Heart left ventricle (tissue), 16 donors: Measurements from ENCODE around the gene CTLA4. TPM values are rescaled to one million over a fixed set of nuclear protein-coding genes. Genes with fewer than 3 reads are reported as not detected.

ENCODE experiments used
- ATAC-seq, 4 donors: fragments of 200-7000 bp; cut with Tn5 transposase; one replicate each; pipeline ENCODE4 v1.9.1; 2020 to 2022; ENCODE audit warnings: moderate library complexity in 4 of 4, mild to moderate bottlenecking in 3 of 4, moderate number of reproducible peaks in 1 of 4
- DNase-seq, 5 donors: peaks; one replicate each; pipeline ENCODE4 v3.0.0-alpha.2; 2020
- H3K27ac ChIP-seq, 12 donors: fragments of 200-600 bp; sonication (generic) in 4 of 12; one replicate each; pipeline versions ENCODE4 v1.5.0 to v1.8.0; 2016 to 2022; ENCODE audit warnings: mild to moderate bottlenecking in 2 of 12
- H3K27me3 ChIP-seq, 9 donors: fragments of 200-600 bp; sonication (generic) in 2 of 9; one replicate each; pipeline versions ENCODE4 v1.5.1 to v1.8.0; 2016 to 2022; ENCODE audit warnings: mild to moderate bottlenecking in 3 of 9
- H3K36me3 ChIP-seq, 9 donors: fragments of 200-600 bp; sonication (generic) in 2 of 9; one replicate each; pipeline versions ENCODE4 v1.5.0 to v1.8.0; 2018 to 2022; ENCODE audit warnings: mild to moderate bottlenecking in 2 of 9
- H3K4me1 ChIP-seq, 12 donors: fragments of 200-600 bp; sonication (generic) in 4 of 12; one replicate each; pipeline versions ENCODE4 v1.5.0 to v1.8.0; 2016 to 2022; ENCODE audit warnings: mild to moderate bottlenecking in 3 of 12
- H3K4me3 ChIP-seq, 12 donors: fragments of 200-600 bp; sonication (generic) in 4 of 12; one replicate each; pipeline versions ENCODE4 v1.5.0 to v1.8.0; 2017 to 2022; ENCODE audit warnings: mild to moderate bottlenecking in 9 of 12, moderate library complexity in 4 of 12
- H3K9me3 ChIP-seq, 12 donors: fragments of 200-600 bp; sonication (generic) in 4 of 12; one replicate each; pipeline versions ENCODE4 v1.5.0 to v1.8.0; 2016 to 2022; ENCODE audit warnings: mild to moderate bottlenecking in 1 of 12
- POLR2A ChIP-seq, 2 donors: fragments of 450-650 bp; IDR thresholded peaks; one replicate each; pipeline ENCODE4 v1.6.1; 2017; ENCODE audit warnings: antibody characterized with exemption in 2 of 2, mild to moderate bottlenecking in 2 of 2, moderate library complexity in 2 of 2
- WGBS, 4 donors: extraction: QIAGEN DNeasy Blood & Tissue Kit in 2 of 4; methylation state at CpG; one replicate each; pipeline versions ENCODE4 v1.1.5 to v1.1.7; 2013 to 2018; 5-methylcytosine and 5-hydroxymethylcytosine counted together
- intact Hi-C, 10 donors: fragments of 100-400 bp; cut with DNase I; formaldehyde crosslinking; loops; one replicate each; pipeline versions ENCODE4 v1.11.1 to v1.14.2; 2022
- polyA plus RNA-seq, 2 donors: library from polyadenylated mRNA; stranded (reverse); fragments of 200-250 nt; gene quantifications; one replicate each; pipeline ENCODE4 v1.2.3, GENCODE V29; 2013
- total RNA-seq, 9 donors: library from RNA; depleted of rRNA in 2 of 9; stranded (reverse); fragments of >200 nt in 2 of 9; fragmentation: NEBNext Ultra II Directional in 3 of 9; extraction: Animal tissue kit (Norgen Biotek cat#: 25700) in 3 of 9; gene quantifications; one replicate each; pipeline versions ENCODE4 v1.1.0 to v1.2.4, GENCODE V29; 2016 to 2023
- TF ChIP-seq, protein P1 (sequence below), 12 donors: fragments of 200-600 bp; sonication (generic) in 4 of 12; IDR thresholded peaks; one replicate each; pipeline versions ENCODE4 v1.5.0 to v1.8.0; 2018 to 2022; ENCODE audit warnings: antibody characterized with exemption in 12 of 12, mild to moderate bottlenecking in 5 of 12
- donor health status: ischemic (EF 13 %, LVEDD 7.1; RV severe dilation, severe dysfunction).
- donor health status: healthy with polysubstance abuse.
- donor health status: DM: no; HTN: yes; CAD: no.
- donor health status: DM: no; HTN: no; CAD: no.
- donor health status: ischemic (EF 25% LVEDD 6.9; RV normal size, moderate dysfunction).
- donor health status: ischemic (EF 25% LVEDD 5.7; RV mildly dilated, moderate dysfunction).
- donor health status: healthy.
- donor health status: DM: yes; HTN: yes; CAD: no.
- donor health status: ischemic (EF 35%, LVEDD 5.7; RV mildly dilated, moderate dysfunction).
- donor health status: nonischemic (EF 11% LVEDD 7.7; RV severe dilation, severe dysfunction).
- donor health status: DM: yes; HTN: yes; CAD: no.
- donor health status: PGD.
- donor health status: ischemic (EF 29% LVEDD 5.4; RV normal size, mild dysfunction).
- donor health status: nonischemic (EF 23%, LVEDD 6.1; RV moderate dilation, normal function).

Gene CTLA4
- total and polyA plus RNA-seq, 11 donors = 0.27 to 1.3 (median 0.39) TPM; not detected in 7

DNA sequence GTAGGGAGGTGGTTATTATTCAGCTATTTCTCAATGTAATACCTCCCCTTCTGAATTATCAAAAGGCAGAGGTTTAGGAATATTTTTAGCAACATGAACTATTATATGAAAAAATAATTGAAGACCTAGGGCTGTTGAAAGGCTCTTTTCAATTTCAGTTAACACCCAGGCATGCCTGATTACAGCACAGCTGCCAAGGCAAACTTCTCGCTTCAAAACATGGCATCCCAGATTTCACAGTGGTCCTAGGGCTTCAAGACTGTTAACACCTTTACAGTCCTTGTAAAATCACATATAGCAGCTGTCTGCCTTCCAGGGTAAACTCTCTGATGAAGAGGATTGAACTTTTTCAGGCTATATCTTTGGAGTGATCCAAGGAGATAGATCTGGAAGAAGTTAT lies 23.2 kb downstream of the CTLA4 start:
- H3K27ac ChIP-seq = no peak overlapping the region
- no peak for ATAC-seq
- TF ChIP-seq, protein P1, sequence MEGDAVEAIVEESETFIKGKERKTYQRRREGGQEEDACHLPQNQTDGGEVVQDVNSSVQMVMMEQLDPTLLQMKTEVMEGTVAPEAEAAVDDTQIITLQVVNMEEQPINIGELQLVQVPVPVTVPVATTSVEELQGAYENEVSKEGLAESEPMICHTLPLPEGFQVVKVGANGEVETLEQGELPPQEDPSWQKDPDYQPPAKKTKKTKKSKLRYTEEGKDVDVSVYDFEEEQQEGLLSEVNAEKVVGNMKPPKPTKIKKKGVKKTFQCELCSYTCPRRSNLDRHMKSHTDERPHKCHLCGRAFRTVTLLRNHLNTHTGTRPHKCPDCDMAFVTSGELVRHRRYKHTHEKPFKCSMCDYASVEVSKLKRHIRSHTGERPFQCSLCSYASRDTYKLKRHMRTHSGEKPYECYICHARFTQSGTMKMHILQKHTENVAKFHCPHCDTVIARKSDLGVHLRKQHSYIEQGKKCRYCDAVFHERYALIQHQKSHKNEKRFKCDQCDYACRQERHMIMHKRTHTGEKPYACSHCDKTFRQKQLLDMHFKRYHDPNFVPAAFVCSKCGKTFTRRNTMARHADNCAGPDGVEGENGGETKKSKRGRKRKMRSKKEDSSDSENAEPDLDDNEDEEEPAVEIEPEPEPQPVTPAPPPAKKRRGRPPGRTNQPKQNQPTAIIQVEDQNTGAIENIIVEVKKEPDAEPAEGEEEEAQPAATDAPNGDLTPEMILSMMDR (IDR thresholded peaks at IDR 0.05) = no peak
- no peak for TF ChIP-seq POLR2A (IDR thresholded peaks at IDR 0.05)
- intact Hi-C loops = no loop called here
- H3K9me3 ChIP-seq = no peaks in the 10 kb centered on the region
- no peaks in the 10 kb centered on the region for H3K36me3 ChIP-seq
- H3K4me1 ChIP-seq = peaks cover 0 to 31% (median 1%) of the 10 kb centered on the region in 12 donors
- H3K27me3 ChIP-seq = no peaks in the 10 kb centered on the region
- no peak for DNase-seq
- no peak overlapping the region for H3K4me3 ChIP-seq
- WGBS, 4 donors = 42 to 52% (median 49%) methylated on average over 1 of the region's 1 CpG

DNA sequence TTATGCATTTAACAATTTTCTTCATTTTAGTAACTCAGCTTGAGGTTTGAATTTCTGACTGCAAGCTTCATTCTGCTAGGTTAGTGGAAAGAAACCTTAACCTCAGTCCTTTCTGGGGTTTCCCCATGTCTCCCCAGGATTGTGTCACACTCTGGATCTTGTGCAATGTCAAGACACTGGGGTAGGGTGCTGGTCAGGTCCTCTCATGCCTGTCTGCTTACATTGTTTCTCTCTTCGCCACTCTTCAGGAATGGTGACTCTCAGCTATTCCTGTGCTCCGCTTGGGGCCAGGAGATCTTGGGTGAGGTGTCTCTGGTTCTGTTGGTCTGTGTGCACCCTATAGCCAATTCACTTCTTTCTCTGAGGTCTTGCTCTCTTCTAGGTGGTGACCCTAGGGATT lies 23.9 kb downstream of the CTLA4 start:
- ATAC-seq = peak in 1 of 4 donors; percentile 48
- no peak for TF ChIP-seq POLR2A (IDR thresholded peaks at IDR 0.05)
- TF ChIP-seq, protein P1 (IDR thresholded peaks at IDR 0.05) = no peak
- H3K27ac ChIP-seq = peak overlapping the region in 1 of 12 donors; percentile 33

DNA sequence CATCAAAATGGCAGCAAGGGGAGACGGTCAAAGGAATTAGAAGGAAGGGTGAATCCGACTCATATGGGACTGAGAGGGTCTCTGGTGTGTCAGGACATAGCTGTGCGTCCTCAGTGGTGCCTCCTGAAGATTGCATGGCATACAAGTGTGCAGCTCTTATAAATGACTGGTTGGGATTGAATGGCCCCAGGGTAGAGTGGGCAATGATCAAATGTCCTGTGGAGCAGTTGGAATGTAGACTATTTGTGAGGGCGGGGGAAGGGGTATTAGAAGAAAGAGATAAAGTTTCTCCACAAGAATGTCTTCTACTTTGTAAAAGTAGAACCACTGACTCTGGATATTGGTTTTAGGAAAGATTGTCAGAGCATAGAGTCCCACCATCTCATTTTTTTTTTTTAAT lies 24.6 kb downstream of the CTLA4 start:
- Histone ChIP-seq H3K4me1 (peaks cover 0 to 28% (median under 1%) of the 10 kb centered on the region in 12 donors), H3K9me3 (no peaks in the 10 kb centered on the region), H3K36me3 (no peaks in the 10 kb centered on the region), H3K27ac (no peak overlapping the region), H3K27me3 (no peaks in the 10 kb centered on the region), H3K4me3 (no peak overlapping the region)
- DNase-seq = no peak
- TF ChIP-seq, protein P1 (IDR thresholded peaks at IDR 0.05) = no peak
- no peak for TF ChIP-seq POLR2A (IDR thresholded peaks at IDR 0.05)
- no peak for ATAC-seq
- WGBS, 4 donors = 94 to 97% (median 95%) methylated on average over 4 of the region's 4 CpGs
- intact Hi-C loops = no loop called here

More for the DNA sequence above, 23.9 kb downstream of the CTLA4 start:
- Histone ChIP-seq H3K4me1 (peaks cover 0 to 27% (median 1%) of the 10 kb centered on the region in 12 donors), H3K27me3 (no peaks in the 10 kb centered on the region), H3K36me3 (no peaks in the 10 kb centered on the region), H3K4me3 (no peak overlapping the region), H3K9me3 (no peaks in the 10 kb centered on the region)
- WGBS, 4 donors = 95 to 97% (median 95%) methylated on average over 2 of the region's 2 CpGs
- DNase-seq = no peak
- intact Hi-C loops = no loop called here

DNA sequence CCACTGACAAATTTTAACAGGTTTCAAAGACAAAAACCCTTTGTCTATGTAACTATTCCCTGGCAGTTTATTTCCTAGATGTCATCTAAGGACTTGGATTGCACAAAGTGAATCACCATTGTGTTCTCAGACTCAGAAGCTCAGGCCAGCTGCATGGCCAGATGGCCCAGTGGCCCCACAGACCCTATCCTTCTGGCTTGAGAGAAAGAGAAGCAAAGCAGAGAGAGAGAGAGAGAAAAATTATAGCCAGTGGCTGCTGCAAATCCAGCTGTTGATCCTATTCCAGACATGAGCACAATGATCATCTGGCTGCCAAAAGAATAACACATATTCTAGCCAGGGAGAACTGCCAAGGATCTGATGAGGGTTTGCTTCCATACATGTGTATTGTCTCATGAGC lies 25.8 kb downstream of the CTLA4 start:
- DNase-seq (peak; percentile 32 to 71 (median 57)), ATAC-seq (peak; percentile 46 to 93 (median 88))
- Histone ChIP-seq H3K9me3 (no peaks in the 10 kb centered on the region), H3K27me3 (no peaks in the 10 kb centered on the region), H3K4me1 (peaks cover 0 to 32% (median 0%) of the 10 kb centered on the region in 12 donors), H3K36me3 (no peaks in the 10 kb centered on the region), H3K27ac (peak overlapping the region in 5 of 12 donors; percentile 15 to 69 (median 25)), H3K4me3 (no peak overlapping the region)
- no peak for TF ChIP-seq POLR2A (IDR thresholded peaks at IDR 0.05)
- TF ChIP-seq, protein P1 (IDR thresholded peaks at IDR 0.05) = no peak
- intact Hi-C loops = no loop called here
